HPDE6-E6E7 (cell line): Measurements from ENCODE around the gene CCR6.

ENCODE experiments used
- DNase-seq: peaks from one replicate; pipeline ENCODE4 v3.0.0; 2011; ENCODE audit warnings: missing footprints; ENCODE audit errors: extremely low spot score

Gene CCR6

DNA sequence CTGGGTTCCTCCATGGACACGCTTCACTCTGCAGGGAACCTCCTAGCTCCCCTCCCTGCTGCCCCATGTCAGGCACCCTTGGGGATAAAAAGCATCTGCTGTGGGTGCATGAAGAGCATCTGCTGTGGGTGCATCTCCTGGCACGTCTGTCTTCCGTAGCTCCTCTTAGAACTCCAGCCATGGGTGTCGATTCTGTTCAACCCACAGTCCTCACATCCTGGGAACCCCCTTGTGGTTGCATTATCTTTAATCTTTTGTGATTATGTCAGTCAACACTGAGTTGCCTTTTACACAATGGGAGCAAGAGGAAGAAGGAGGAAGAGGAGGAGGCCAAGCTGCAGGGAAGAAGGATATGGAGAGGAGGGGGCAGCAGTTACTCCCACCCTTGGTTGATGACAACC, 24.1 kb upstream of the CCR6 start:
- no peak for DNase-seq

DNA sequence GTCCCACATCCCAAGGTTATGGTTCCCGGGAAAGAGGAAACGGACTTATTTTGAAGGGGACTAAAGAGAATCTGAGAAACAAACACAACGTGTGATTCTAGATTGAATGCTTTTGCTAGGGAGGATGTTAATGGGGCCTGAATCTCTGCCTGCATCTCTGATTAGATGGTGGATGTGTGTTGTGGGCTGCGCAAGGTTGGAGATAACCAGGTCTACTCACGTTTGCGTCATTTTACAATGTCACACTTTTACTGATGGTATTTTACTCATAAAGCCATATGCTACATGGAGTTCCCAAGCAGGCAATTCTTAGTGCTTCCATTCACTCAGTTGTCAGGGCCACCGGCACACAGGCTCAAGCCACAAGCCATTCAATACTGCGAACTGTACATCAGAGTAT, 23.2 kb upstream of the CCR6 start:
- DNase-seq: no peak

DNA sequence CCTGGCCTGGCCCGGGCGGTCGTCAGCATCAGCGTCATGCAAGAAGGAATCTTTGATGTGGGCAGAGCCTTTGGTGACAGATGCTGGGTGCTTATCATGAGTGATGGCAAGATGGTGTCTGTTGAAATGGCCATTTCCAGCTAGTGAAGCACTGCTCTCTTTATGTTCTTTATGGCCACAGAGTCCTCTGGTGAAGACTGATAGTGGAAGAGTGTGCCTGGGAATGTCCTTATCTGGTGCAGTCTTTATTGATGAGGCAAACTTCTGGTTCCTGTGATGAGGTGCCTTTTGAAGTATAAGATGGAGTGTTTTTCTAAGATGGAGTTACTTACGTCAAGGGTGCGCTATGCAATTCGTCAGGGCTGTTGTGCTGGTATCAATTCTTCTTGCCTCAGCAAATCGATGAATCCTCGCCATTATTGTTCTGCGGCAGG, 22.6 kb upstream of the CCR6 start:
- DNase-seq: no peak

DNA sequence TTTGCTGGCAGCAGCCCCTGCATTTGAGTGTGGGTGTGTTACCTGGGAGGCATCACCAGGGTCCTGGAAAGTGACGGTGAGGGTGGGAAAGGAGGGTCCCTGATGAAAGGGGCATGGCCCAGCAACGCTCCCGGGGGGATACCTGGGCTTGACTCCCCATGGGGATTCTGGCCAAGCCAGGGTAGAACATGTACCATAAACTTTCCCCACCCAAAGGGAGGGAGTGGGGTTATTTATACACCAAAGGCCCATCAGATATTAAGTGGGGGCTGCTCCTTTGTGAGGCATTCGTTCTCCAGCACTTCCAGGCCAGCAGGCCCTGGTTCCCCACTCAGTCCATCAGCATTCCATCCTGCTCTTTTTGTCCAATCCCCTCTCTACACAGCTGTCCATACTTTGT, 20.6 kb upstream of the CCR6 start:
- no peak for DNase-seq

DNA sequence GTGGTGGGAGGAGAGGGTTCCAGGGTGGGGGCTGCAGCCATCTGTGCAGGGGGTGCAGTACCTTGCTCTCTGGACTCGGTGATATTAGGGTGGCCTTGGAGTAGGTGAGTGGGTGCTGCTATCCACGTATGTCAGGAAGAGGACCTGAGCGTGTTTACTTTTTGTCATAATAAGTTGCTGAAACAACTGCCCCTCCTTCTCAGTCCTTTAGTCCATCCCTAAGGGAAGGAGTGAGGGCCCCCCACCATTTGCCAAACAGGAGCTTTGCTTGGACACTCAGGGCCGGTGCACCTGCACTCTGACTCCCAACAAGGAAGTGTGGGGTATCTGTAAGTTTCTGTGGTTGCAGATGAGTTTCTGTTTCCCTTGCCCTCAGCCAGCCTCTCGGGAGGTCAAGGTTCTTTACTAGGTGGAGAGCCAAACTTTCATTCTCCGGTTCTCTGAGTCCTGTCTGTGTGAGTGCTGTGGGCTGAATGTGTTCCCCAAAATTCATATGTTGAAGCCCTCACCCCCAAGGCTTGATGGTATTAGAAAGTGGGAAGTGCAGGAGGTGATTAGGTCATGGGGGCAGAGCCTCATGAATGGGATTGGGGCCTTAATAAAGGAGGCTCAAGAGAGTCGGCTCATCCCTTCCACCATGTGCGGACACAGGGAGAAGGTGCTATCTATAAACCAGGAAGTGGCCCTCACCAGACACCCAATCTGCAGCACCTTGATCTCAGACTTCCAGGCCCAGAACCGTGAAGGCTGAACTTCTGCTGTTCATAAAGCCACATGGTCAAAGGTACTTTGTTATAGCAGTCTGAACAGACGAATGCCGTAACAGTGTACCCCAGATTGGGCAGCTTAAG, 19.6 kb upstream of the CCR6 start:
- no peak for DNase-seq

DNA sequence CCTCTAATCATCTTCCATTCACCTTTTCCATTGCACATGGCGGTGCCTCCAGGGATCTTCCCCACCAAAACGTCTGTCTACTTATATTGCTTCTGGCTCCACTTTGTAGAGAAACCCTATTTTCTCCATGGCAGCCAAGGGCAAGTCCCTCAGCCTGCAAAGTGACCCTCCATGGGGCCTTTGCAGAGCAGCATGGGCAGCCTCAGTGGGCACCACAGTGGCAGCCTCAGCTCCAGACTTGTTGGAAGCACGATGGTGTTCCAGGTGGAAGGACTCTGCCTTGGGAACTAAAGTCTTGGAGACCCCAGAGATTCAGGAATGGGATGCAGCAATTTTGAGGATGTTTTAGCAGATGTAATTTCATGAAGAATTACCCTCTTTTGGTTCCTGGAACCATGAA, 18.5 kb upstream of the CCR6 start:
- no peak for DNase-seq

DNA sequence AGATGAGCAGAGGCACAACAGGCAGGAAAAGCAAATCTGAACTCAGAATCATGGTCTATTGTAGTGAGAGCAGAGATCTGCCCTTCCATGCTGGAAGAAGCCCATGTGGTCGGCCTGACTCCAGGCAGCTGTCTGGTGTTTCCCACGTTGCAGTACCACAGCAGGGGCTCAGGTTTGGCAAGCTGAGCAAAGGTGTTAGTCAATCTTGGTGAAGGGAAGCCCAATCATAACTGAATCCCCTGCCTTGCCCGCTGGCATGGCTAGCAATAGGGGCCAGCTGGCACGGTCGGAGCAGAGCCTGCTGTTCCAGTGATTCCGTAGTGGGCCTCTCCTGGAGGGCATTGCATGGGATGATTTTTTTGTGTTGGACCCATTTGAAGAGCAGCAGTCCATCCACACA, 17.8 kb upstream of the CCR6 start:
- no peak for DNase-seq

DNA sequence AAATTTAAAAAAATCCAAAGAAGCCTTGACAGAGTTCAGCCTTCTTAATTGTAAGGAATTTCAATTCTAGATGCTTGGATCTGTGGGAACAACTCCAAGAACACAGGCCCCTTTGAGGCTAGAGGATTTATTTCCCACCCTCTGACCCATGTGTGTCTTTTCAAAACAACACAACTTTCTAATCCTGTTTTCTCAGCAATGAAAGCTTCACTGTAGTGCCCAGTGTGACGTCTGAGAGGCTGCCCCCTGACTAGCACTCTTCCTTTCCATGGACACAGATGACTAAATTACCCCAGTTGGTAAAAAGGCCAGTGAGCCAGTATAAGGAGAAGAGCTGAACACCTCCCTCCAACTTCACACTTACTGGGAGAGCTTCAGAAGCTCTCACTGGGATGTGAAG, 16.5 kb upstream of the CCR6 start:
- no peak for DNase-seq

DNA sequence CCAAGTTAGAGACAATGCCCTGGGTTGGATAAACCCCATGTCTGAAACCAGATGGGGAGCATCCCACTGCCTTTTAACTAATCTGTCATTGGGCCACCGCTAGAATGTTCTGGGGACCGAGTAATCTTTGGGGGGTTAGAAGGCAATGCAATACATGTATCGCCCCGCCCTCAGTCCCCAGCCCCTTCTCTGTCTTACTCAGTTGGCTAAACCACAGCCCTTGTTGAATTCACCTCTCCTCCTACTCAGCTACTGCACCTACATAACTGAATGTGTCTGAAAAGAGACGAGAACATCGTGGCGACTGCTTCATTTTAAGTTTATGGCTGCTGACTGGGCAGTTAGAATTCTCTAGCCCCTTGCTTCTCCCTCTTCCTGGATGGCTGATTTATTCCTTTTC, 15.1 kb upstream of the CCR6 start:
- DNase-seq: no peak

DNA sequence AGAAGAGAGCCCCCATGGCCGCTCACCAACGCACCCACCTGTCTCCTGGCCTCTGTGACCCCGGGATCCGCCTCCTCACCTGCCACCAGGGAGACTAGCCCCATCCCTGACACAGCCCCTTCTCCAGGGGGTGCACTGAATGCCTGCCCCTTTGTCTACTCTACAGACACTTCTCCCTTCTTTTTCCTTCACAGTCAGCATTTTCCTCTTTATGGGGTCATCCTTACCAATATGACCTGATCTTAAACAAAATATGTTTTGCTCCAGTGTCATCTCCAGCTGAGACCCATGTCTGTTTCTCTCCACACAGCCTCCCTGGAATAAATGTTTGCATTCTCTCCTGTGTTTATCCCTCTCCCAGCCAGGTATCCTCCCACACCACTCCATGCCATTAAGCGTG, 14.6 kb upstream of the CCR6 start:
- no peak for DNase-seq

DNA sequence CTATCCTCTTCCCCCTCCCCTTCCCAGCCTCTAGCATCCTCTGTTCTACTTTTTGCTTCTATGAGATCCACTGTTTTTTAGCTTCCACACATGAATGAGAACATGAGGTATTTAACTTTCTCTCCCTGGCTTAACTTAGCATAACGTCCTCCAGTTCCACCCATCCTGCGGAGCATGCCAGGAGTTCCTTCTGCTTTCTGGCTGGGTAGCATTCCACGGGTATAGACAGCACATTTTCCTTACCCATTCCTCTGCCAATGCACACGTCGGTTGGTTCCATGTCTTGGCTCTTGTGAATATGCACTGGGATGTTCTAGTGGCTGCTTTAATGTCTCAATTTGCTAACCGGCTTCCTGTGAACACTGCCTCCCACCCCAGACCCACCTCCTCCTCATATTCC, 13.2 kb upstream of the CCR6 start:
- no peak for DNase-seq

DNA sequence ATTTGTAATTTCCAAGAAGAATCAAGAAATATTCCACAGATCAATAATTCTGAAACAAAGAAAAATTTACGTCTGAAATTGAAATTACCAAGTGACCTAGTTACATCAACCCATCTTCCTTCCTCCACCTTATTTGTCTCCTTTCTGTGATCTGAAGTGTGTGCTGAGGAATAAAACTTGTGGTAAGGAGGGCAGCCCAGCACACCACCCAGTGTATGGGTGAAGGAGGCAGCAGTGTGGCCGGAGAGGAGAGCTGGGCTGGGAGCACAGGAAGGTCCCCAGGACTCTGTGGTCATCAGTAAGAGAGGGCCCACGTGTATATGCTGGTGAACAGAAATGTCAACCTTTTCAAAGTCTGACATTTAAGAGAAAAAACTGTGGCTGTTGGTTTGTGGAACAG, 11.3 kb upstream of the CCR6 start:
- DNase-seq: no peak

DNA sequence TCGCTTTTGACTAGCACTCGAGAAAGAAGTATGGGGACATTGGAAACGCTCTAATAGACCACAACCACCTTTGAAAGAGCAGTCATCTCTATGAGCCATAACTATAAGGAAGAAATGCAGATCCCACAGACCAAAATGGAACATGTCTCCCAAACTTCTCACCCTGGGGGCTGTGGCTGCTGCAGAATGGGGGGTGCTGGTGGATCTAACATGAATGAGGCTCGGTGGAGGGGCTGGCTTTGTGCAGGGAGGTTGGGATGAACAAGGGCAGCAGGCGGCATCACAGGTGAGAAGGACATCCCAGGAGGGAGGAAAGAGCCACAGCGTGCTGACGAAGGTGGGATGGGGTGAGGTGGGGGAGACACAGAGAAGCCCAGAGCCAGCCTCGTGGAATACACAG, 10.5 kb upstream of the CCR6 start:
- no peak for DNase-seq

DNA sequence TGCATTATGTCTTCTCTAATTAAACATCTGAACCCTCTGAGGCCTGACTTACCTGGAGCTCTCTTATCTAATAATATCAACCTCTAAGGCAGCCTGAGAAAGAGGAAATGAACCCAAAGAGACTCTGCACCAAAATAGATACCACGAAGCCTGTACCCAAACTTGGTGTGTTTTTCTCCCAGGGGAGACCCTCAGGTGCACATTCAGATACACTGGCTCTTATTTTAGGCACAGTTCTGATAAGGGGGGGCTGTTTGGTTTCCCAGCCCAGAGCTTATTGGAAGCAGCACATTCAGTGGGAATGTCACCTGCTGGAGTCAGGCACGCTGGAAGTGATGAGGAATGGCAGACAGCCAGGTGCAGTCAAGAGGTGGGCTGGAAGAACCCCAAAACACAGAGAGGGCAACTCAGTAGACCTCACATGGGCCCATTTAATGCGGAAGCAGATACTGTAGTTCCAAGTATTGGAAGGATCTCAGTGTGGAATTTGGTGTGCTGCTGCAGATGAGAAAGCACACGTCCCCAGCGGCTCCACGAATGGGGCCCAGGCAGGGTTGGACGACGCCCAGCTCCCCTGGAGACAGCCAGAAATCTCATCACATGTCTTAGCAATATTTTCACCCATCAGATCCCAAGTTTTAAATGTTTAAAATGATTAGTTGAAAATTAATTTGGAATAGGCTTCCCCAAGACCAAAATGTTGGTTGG, 9.7 kb upstream of the CCR6 start:
- no peak for DNase-seq

DNA sequence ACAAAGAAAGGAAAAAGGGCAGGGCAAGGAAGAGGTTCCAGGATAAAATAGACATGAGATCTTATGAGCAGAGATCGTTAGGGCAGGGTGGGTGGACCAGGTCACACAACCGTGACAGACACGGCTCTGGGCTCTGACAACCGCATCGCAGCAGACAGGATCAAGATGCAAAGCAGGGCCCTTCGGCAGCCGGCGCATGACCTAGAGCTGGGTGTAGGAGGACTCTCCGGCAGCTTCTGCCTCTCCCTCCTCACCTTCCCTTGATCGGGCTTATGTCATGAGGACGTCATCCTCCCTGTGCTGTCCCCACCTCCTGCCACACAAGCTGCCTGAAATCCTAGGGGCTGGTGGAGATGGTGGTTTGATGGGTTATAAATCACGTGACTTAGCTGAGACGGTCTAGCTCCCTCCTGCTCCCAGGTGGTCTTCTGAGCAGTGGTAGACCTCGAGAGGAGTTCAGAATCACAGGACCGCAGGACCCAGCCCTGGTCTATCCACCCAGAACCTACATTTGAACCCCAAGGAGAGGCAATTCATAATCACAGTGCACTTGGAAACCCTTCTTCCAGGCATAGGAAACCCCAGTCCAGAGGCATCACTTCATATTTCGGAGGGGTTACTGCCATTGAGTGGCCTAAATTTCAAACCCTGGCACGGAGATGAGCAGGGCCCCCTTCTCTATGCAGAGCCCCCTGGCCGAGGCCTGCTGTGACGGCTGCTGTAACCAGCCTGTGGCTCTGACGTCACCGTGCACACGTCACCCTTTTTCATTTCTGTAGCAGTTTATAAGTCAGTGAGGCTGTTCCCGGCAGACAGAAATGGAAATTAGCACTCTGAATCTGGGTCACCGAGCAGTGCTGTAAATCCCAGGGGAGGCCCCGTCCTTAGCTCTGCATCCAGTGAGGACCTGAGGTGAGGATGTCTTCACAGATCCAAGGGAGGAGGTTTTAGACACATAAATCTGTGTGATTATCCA, 8.7 kb upstream of the CCR6 start:
- no peak for DNase-seq

DNA sequence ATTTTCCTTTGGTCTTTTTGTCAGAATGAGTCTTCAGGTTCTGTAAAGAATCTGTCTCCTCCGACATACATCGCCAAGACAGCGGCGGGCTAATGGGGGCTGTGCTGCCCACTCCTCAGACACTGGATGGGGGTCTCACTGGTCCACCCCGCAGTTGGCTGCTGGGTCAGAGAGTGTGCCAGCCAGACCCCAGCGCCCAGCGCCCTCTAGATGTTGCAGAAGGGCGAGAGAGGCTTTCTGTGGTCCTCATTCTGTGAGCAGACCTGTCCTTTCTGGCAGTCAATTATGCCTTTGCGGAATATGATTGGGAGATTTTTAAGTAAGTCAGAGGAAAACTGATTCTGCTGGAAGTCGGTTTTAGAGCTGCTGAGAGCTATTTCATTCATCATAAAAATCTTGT, 7.8 kb upstream of the CCR6 start:
- no peak for DNase-seq

DNA sequence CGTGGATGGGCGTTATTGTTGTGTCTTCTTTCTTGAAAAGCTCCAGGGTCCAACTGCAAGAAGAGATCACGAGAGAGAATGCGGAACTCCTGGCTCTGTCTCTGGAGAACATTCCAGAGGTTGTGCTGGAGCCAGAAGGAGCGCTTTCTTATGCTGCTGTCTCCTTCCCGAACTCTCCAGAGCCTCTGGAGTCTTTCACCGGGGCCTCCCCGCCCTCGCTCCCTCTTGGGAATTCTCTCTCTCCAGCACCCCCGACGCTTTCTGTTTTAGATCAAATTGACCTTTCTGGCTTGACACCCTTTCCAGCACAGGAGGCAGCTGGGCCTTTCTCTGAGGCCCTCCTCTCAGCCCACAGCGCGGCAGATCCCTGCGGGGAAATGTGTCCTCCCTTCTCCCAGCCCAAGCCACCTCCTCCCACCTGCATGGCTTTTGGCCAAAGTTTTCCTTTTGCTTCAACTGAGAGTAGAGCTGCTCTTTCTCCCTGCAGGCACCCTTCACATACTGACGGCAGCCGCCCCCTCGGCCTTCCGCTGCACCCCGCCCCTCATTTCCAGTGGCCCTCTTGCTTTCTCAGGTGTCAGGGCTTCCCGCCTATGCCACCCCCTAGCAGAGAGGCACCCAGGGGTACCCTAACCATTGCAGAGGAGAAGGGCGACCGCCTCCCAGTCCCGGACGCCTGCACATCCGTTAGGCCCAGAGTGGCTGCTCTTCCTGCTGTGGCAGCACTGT, 6.6 kb upstream of the CCR6 start:
- no peak for DNase-seq

DNA sequence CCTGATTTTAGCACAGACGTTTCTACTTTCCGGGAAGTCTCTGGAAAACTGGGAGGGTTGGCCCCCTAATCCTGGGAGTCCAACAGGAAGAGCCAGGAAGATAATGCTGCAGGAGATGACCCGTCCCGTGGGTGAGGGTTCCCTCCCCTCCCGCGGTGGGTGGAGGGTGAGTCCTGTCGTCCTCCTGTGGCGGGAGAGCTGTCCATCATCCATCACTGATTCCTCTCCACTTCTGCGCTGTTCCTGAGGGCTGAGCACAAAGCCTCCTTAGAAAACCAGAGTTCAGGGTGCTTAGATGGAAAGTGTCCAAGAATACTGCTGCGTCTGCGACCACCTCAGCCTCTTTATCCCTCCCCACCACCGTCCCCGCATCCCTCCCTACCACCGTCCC, 6.1 kb upstream of the CCR6 start:
- DNase-seq: no peak

DNA sequence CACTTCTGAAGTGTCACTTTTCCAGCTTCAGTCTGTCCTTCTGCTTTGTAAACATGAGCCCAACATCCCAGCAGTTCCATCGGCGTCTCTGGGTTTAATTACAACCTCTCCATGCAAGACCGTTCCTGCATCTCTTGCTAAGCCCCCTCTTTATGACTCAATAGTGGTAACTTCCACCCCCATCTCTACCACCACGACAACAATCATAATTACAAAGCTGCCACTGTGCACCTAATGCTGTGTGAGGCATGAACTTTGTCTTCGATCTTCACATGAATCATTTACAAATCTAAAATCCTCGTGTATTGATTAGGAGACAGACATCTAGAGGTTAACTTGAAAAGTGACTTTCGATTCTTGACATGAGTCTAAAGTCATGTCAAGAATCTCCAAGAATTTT, 4.9 kb upstream of the CCR6 start:
- no peak for DNase-seq

DNA sequence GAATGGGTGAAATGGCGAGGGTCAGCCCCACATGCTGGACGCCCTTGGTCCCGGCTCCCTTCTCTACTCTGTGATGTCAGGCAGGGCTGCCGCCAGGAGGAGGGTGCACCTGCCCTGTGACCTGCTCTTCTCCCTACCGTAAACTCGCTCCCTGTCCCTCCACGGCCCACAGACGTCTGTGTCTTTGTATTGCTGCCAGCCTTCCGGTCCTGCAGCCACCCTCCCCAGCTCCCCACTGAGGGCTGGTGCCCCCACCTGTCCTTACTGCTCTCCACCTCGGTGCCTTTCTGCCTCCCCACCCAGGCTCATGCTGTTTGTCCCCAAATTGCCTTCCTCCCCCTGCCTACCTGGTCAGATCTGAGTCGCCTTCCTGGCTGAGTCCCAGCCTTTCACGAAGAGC, 4.1 kb upstream of the CCR6 start:
- no peak for DNase-seq
